Astrocyte of the spinal cord (primary cell): ENCODE measurements around the gene ZFYVE27.

Experiments
- DNase-seq: peaks from one replicate; pipeline ENCODE4 v3.0.0; 2011; ENCODE audit warnings: low read depth, low spot score
- H3K4me3 ChIP-seq: 2 replicates; pipeline ENCODE4 v1.5.1; 2011; ENCODE audit warnings: low read depth, mild to moderate bottlenecking, low read length, moderate library complexity
- CTCF ChIP-seq: IDR thresholded peaks from 2 replicates; pipeline ENCODE4 v1.5.1; 2012; ENCODE audit warnings: low read depth, mild to moderate bottlenecking, low read length, inconsistent platforms
- in situ Hi-C: cut with HindIII; loops from 2 replicates; pipeline ENCODE4 v1.10.0; 2017; ENCODE audit warnings: low sequenced_read_pairs

The ZFYVE27 gene

GRCh38 chr10:97778452-97779302 is 41.7 kb downstream of the ZFYVE27 start:
- in situ Hi-C loops = no loop called here
- H3K4me3 ChIP-seq = no peak overlapping the region
- no peak for TF ChIP-seq CTCF
- DNase-seq = no peak

GRCh38 chr10:97779492-97779891 is 42.6 kb downstream of the ZFYVE27 start:
- H3K4me3 ChIP-seq = no peak overlapping the region
- DNase-seq = no peak
- in situ Hi-C loops = no loop called here
- TF ChIP-seq CTCF = no peak

- no peak for DNase-seq
- in situ Hi-C loops = no loop called here
- TF ChIP-seq CTCF = no peak
- H3K4me3 ChIP-seq = no peak overlapping the region
Observed at GRCh38 chr10:97779975-97780374, 43.0 kb downstream of the ZFYVE27 start.

- in situ Hi-C loops = no loop called here
- no peak overlapping the region for H3K4me3 ChIP-seq
- TF ChIP-seq CTCF = no peak
- DNase-seq = no peak
Observed at GRCh38 chr10:97780841-97781617, 44.1 kb downstream of the ZFYVE27 start.

- DNase-seq = no peak
- no peak for TF ChIP-seq CTCF
- in situ Hi-C loops = no loop called here
- no peak overlapping the region for H3K4me3 ChIP-seq
Observed at GRCh38 chr10:97781618-97782331, 44.8 kb downstream of the ZFYVE27 start.

- H3K4me3 ChIP-seq = no peak overlapping the region
- no peak for TF ChIP-seq CTCF
- DNase-seq = no peak
- in situ Hi-C loops = no loop called here
Observed at GRCh38 chr10:97782455-97783228, 45.7 kb downstream of the ZFYVE27 start.
